ENCODE measurements around the gene PRKCA.

DNA sequence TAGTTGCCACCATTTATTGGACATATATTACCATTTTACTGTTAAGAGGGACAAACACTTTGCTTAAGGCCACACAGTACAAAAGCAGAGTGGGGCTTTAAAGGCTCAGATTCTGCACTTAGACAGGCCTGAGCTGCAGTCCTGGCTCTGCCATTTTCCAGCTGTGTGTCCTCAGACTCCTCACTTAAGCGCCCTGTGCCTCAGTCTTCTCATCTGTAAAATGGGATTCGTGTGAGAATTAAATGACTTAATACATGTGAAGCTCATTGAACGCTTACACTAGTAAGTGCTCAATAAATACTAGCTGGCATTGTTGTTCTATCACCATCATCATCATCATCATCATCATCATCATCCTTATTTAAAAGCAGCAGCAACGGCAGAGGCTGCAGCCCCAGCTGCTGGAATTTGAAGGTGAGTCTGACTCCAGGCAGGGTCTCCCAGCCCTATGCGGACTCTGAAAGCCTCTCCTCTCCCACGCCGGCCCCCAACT is 532.1 kb downstream of the PRKCA start:
- TF ChIP-seq, protein P1, sequence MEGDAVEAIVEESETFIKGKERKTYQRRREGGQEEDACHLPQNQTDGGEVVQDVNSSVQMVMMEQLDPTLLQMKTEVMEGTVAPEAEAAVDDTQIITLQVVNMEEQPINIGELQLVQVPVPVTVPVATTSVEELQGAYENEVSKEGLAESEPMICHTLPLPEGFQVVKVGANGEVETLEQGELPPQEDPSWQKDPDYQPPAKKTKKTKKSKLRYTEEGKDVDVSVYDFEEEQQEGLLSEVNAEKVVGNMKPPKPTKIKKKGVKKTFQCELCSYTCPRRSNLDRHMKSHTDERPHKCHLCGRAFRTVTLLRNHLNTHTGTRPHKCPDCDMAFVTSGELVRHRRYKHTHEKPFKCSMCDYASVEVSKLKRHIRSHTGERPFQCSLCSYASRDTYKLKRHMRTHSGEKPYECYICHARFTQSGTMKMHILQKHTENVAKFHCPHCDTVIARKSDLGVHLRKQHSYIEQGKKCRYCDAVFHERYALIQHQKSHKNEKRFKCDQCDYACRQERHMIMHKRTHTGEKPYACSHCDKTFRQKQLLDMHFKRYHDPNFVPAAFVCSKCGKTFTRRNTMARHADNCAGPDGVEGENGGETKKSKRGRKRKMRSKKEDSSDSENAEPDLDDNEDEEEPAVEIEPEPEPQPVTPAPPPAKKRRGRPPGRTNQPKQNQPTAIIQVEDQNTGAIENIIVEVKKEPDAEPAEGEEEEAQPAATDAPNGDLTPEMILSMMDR (IDR thresholded peaks at IDR 0.05), result no peak
- no peak for TF ChIP-seq POLR2A (IDR thresholded peaks at IDR 0.05)
- TF ChIP-seq EP300 (IDR thresholded peaks at IDR 0.05), result no peak

Data from ovary (tissue), 3 donors.